ENCODE results near the gene XPC.

The XPC gene

DNA sequence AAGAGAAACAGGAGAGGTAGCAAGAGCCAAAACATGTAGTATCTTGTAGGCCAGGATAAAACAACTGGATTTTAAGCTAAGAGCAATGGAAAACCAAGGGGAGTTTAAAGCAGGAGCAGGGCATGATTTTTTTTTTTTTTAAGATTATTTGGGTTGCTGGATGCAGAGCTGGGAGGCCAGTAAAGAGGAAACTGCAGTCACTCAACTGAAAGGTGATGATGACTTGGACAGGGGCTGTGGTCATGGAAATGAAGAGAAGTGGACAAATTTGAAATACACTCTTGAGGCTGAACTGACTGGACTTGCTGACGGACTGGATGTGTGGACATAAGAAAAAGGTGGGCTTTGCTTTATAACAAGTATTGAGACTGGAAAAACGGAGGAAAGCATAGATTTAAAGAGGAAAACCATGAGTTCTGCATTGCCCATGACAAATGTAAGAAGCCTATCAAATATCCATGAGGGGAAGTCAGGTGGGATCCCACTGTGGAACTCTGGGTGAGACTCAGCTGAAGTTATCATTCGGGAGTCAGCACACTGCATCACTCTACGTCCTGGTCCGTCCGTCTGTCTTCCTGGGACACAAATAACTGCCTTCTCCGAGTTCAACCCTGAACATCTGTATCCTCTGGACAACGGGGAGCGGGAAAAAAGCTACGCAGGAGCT lies 688 bp downstream of the XPC start:
- peak overlapping the region; percentile 91 for H3K27ac ChIP-seq
- H3K36me3 ChIP-seq = peaks cover 14% of the 10 kb centered on the region
- no peaks in the 10 kb centered on the region for H3K9me3 ChIP-seq
- H3K4me1 ChIP-seq (ENCODE audit: control insufficient read depth in 1 of 2, insufficient read depth in 1 of 2, low read depth in 1 of 2, low read length in 1 of 2) = peaks cover 16 to 18% of the 10 kb centered on the region in 2 experiments
- H3K27me3 ChIP-seq = no peaks in the 10 kb centered on the region
- peak overlapping the region; percentile 69 to 81 for H3K4me3 ChIP-seq (ENCODE audit: low read depth in 1 of 2, low read length in 1 of 2)
- TF ChIP-seq, protein P1, sequence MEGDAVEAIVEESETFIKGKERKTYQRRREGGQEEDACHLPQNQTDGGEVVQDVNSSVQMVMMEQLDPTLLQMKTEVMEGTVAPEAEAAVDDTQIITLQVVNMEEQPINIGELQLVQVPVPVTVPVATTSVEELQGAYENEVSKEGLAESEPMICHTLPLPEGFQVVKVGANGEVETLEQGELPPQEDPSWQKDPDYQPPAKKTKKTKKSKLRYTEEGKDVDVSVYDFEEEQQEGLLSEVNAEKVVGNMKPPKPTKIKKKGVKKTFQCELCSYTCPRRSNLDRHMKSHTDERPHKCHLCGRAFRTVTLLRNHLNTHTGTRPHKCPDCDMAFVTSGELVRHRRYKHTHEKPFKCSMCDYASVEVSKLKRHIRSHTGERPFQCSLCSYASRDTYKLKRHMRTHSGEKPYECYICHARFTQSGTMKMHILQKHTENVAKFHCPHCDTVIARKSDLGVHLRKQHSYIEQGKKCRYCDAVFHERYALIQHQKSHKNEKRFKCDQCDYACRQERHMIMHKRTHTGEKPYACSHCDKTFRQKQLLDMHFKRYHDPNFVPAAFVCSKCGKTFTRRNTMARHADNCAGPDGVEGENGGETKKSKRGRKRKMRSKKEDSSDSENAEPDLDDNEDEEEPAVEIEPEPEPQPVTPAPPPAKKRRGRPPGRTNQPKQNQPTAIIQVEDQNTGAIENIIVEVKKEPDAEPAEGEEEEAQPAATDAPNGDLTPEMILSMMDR (IDR thresholded peaks at IDR 0.05) = no peak

DNA sequence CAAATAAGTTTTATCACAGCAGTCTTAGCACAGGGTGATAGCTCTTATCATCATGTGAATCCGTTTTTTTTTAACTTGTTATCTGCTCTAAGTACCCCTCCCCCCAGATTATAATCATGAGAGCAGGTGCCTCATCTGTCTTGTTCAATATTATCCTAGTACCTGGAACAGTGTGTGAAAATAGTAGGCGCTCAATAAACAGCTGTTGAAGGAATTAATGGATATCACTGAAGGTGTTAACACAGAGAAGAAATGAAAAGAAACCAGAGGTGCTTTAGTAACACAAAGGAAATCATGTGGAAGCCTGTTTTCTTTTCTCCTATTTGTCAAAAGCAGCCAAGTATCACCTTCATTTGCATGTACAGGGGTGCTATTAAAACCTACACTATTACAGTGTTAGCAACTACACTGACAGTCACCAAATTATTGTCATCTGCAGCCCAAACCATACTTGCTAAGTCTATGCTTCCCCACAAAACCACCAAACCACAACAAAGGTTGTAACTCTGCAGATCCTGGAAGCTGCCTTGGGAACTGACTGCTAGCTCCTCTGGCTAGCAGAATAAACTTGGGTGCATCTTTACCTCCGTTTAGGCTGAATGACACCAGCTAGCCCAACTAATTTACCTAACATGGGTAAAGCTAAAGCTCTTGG lies 2.9 kb downstream of the XPC start:
- peaks cover 16 to 18% of the 10 kb centered on the region in 2 experiments for H3K4me1 ChIP-seq (ENCODE audit: control insufficient read depth in 1 of 2, insufficient read depth in 1 of 2, low read depth in 1 of 2, low read length in 1 of 2)
- no peak overlapping the region for H3K4me3 ChIP-seq (ENCODE audit: low read depth in 1 of 2, low read length in 1 of 2)
- no peak overlapping the region for H3K27ac ChIP-seq
- TF ChIP-seq, protein P1 (IDR thresholded peaks at IDR 0.05) = no peak
- H3K36me3 ChIP-seq = peaks cover 23% of the 10 kb centered on the region
- H3K27me3 ChIP-seq = no peaks in the 10 kb centered on the region
- no peaks in the 10 kb centered on the region for H3K9me3 ChIP-seq

DNA sequence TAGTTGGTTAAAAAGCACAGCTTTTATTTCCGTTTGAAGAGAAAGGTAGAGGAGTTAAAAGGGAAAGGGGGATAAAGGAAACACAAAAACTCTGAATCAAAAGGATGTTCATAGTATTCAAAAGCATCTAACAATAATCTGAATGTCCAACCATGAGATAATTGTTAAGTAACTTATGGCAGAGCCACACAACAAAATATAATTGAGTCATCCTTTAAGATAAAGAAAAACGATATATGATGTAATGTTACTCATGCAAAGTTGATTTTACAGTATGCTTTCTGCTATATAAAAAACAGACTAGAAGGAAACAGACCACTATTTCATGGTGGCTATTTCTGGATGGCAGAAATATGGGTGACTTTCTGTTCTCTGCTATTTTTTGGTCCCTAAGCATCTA lies 3.9 kb downstream of the XPC start:
- Histone ChIP-seq H3K36me3 (peaks cover 34% of the 10 kb centered on the region), H3K4me1 (ENCODE audit: control insufficient read depth in 1 of 2, insufficient read depth in 1 of 2, low read depth in 1 of 2, low read length in 1 of 2) (peaks cover 16 to 18% of the 10 kb centered on the region in 2 experiments), H3K4me3 (ENCODE audit: low read depth in 1 of 2, low read length in 1 of 2) (no peak overlapping the region), H3K9me3 (no peaks in the 10 kb centered on the region), H3K27me3 (no peaks in the 10 kb centered on the region), H3K27ac (no peak overlapping the region)
- TF ChIP-seq, protein P1 (IDR thresholded peaks at IDR 0.05) = no peak

DNA sequence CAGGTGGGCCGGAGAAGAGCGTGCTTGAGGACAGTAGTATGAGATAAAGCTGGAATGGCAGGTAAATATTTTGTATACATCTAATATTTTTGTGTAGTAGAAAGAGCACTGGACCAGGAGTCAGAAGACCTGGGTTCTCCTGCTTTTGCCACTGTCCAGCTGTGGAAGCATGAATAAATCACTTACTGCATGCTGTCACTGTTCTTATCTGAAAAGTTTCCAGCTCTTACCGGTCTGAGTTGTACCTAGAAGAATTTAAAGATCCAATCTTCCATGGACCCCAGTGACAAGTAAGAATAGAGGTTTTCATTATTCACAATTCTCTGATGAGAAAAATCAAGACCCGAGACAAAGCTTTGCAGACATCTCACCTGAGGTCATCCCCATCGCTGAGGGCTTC lies 5.9 kb downstream of the XPC start:
- H3K27me3 ChIP-seq = no peaks in the 10 kb centered on the region
- H3K9me3 ChIP-seq = no peaks in the 10 kb centered on the region
- H3K27ac ChIP-seq = no peak overlapping the region
- TF ChIP-seq, protein P1 (IDR thresholded peaks at IDR 0.05) = no peak
- peaks cover 4% of the 10 kb centered on the region in 2 experiments for H3K4me1 ChIP-seq (ENCODE audit: control insufficient read depth in 1 of 2, insufficient read depth in 1 of 2, low read depth in 1 of 2, low read length in 1 of 2)
- H3K36me3 ChIP-seq = peaks cover 52% of the 10 kb centered on the region
- H3K4me3 ChIP-seq (ENCODE audit: low read depth in 1 of 2, low read length in 1 of 2) = no peak overlapping the region

DNA sequence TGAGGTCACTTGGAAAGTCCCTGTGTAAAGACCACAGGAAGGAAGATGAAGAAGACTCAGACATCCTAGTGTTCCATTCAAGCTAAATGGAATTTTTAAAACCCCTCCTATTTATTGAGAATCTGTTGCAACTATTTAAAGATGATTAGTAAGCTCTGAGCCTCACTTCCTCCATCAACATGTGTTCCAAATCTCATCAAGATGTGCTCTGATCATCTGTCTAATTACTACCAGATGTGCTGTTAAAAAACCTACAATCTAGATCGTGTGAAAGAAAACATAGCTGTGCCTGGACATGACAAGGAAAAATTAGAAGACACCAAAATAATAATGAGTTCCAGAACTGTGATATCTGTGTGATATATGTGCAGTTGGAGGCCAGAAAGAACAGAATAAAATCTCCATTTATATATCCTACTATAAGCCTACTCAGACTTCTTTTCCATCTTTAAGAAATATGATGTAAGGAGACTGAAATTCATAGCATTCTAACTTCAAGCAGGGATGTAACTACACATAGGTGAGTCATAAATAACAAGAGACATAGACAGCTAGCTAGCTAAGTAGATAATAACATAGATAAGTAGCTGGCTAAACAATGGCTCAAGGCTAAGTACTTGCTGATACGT lies 7.8 kb downstream of the XPC start:
- Histone ChIP-seq H3K4me1 (ENCODE audit: control insufficient read depth in 1 of 2, insufficient read depth in 1 of 2, low read depth in 1 of 2, low read length in 1 of 2) (no peaks in the 10 kb centered on the region), H3K27ac (no peak overlapping the region), H3K4me3 (ENCODE audit: low read depth in 1 of 2, low read length in 1 of 2) (no peak overlapping the region), H3K9me3 (no peaks in the 10 kb centered on the region), H3K36me3 (peaks cover 70% of the 10 kb centered on the region), H3K27me3 (no peaks in the 10 kb centered on the region)
- TF ChIP-seq, protein P1 (IDR thresholded peaks at IDR 0.05) = no peak

All from neutrophil (primary cell).